Kidney (tissue), 14 donors: ENCODE results near the gene RMI2. TPM values are rescaled to one million over a fixed set of nuclear protein-coding genes. Genes with fewer than 3 reads are reported as not detected.

Experiments
- DNase-seq, 5 donors: peaks; one replicate each; pipeline ENCODE4 v3.0.0-alpha.2; 2013 to 2020
- FAIRE-seq: peaks from 2 replicates; lab custom pipeline; 2012; peaks lifted over from hg19 to GRCh38; lab: Jason Lieb, UNC
- H3K27ac ChIP-seq, 2 donors: one replicate each; pipeline ENCODE4 v1.7.0; 2013; ENCODE audit warnings: low read depth in 2 of 2, low read length in 2 of 2, inconsistent platforms in 1 of 2
- H3K27me3 ChIP-seq: one replicate; pipeline ENCODE4 v1.7.1; 2013; ENCODE audit warnings: low read length, inconsistent platforms; ENCODE audit not compliant: control insufficient read depth, insufficient read depth
- H3K36me3 ChIP-seq, 3 donors: one replicate each; pipeline versions ENCODE4 v1.7.0 to v1.7.1; 2013; ENCODE audit warnings: low read length in 3 of 3, control low read depth in 1 of 3, inconsistent platforms in 1 of 3; ENCODE audit not compliant: insufficient read depth in 3 of 3, control insufficient read depth in 2 of 3
- H3K4me1 ChIP-seq, 3 donors: one replicate each; pipeline versions ENCODE4 v1.7.0 to v1.7.1; 2013; ENCODE audit warnings: low read length in 3 of 3, inconsistent platforms in 1 of 3, low read depth in 1 of 3; ENCODE audit not compliant: control insufficient read depth in 2 of 3, insufficient read depth in 2 of 3
- H3K4me3 ChIP-seq, 3 donors: one replicate each; pipeline versions ENCODE4 v1.7.0 to v1.8.1; 2013; ENCODE audit warnings: low read length in 3 of 3, control low read depth in 1 of 3, inconsistent platforms in 1 of 3
- H3K9ac ChIP-seq, 3 donors: one replicate each; pipeline versions ENCODE4 v1.7.0 to v1.7.1; 2013; ENCODE audit warnings: low read length in 3 of 3, control low read depth in 1 of 3, inconsistent platforms in 1 of 3
- H3K9me3 ChIP-seq, 3 donors: one replicate each; pipeline versions ENCODE4 v1.7.0 to v1.7.1; 2013; ENCODE audit warnings: low read length in 3 of 3, control low read depth in 1 of 3, inconsistent platforms in 1 of 3; ENCODE audit not compliant: control insufficient read depth in 2 of 3, insufficient read depth in 1 of 3
- CTCF ChIP-seq: IDR thresholded peaks from 3 replicates; pipeline ENCODE4 v1.5.1; 2012; ENCODE audit warnings: mild to moderate bottlenecking, moderate library complexity, borderline replicate concordance; ENCODE audit not compliant: insufficient read depth; ENCODE audit errors: extremely low read depth
- intact Hi-C: fragments of 100-400 bp; cut with DNase I; formaldehyde crosslinking; loops from one replicate; pipeline ENCODE4 v1.11.1; 2022
- polyA plus RNA-seq: library from polyadenylated mRNA; stranded (reverse); fragments of 350-450 nt; fragmentation: Illumina TruSeq; extraction: RNeasy Lipid Tissue Mini Kit (QIAGEN cat#74804); gene quantifications from one replicate; pipeline ENCODE4 v1.2.3, GENCODE V29; 2014; ENCODE audit warnings: low read depth, low replicate concordance; ENCODE audit not compliant: insufficient read depth
- total RNA-seq: library from RNA; stranded (reverse); fragmentation: NEBNext Ultra II Directional; extraction: Animal tissue kit (Norgen Biotek cat#: 25700); gene quantifications from one replicate; pipeline ENCODE4 v1.2.1, GENCODE V29; 2021
- donor health status: control.
- donor health status: control.
- donor health status: control.
- donor health status: control.
- donor health status: control.
- donor health status: DM: yes; HTN: yes; CAD: no.
- donor health status: Normal renal cell carcinoma (clear cell type).

RMI2 gene
- total and polyA plus RNA-seq, 2 donors from 2014 or later = 4.6 to 5.2 TPM

DNA sequence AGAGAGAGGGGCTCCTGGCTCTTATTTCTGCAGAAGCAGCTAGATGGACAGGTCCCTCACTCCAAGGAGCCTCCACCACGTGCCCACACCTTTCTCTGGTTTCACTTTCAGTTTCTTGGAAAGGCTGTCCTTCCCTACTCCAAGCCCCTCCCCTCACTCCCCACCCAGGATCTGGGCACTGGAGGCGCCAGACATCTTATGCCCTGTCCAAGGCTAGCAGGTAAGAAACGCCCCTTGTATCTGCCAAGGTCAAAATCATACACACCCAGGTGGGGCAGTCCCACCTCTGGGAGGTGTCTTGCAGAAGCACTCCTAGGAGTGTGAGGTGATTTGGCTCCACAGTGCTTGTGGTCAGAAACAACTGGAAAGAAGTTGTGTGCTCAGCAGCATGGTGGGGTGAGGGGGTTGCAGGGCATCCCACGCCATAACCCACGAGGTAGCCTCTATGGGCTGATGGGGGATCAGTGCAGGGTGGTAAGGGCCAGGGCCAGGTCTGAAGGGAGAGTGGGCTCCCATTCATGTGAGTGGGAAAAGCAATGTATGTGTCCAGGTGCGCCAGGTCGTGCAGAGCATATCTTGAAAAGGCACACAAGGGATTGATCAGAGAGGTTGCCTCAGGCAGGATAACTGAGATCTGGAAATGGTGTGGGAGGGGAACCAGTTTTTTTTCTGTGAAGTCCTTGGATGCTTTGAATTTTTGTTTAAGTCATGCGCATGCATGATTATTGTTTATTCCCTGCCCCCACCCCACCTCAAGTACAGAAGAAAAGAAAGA is 32.4 kb upstream of the RMI2 start:
- intact Hi-C loops = no loop called here
- Histone ChIP-seq H3K4me1 (peaks cover 0 to 24% (median 6%) of the 10 kb centered on the region in 3 donors), H3K9ac (no peak overlapping the region), H3K9me3 (no peaks in the 10 kb centered on the region), H3K27me3 (no peaks in the 10 kb centered on the region), H3K36me3 (no peaks in the 10 kb centered on the region), H3K27ac (peak overlapping the region in 1 of 2 donors; percentile 52), H3K4me3 (peak overlapping the region in 2 of 3 donors; percentile 12)
- no peak for FAIRE-seq
- TF ChIP-seq CTCF = no peak
- peak in 4 of 5 donors; percentile 68 to 88 (median 86) for DNase-seq

GRCh38 chr16:11313493-11314308 is 31.6 kb upstream of the RMI2 start:
- Histone ChIP-seq H3K27ac (no peak overlapping the region), H3K9ac (no peak overlapping the region), H3K27me3 (no peaks in the 10 kb centered on the region), H3K36me3 (no peaks in the 10 kb centered on the region), H3K4me1 (peaks cover 0 to 19% (median 6%) of the 10 kb centered on the region in 3 donors), H3K4me3 (no peak overlapping the region), H3K9me3 (no peaks in the 10 kb centered on the region)
- DNase-seq (no peak), FAIRE-seq (no peak)
- intact Hi-C loops = no loop called here
- TF ChIP-seq CTCF = no peak

DNA sequence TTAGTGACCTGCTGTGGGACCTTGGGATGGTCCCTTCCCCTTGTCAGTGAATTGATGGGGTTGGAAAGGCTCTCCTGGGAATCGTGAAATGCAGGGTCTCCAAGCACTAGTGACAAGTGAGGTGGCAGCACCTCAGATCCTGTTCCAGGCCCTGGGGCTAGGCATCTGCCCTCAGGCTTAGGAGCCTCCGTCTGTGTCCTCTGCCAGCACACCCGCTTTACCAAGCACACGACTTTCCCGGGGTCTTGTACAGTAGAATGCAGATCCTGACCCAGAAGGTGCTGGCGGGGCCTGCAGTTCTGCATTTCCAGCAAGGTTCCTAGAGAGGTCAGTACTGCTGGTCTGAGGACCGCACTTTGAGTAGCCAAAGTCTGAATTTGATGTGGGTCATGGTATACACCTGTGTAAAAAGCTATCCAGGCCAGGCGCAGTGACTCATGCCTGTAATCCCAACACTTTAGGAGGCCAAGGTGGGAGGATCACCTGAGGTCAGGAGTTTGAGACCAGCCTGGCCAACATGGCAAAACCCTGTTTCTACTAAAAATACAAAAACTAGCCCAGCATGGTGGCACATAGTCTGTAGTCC is 30.9 kb upstream of the RMI2 start:
- H3K27me3 ChIP-seq = no peaks in the 10 kb centered on the region
- peaks cover 0 to 15% (median 6%) of the 10 kb centered on the region in 3 donors for H3K4me1 ChIP-seq
- no peak overlapping the region for H3K4me3 ChIP-seq
- H3K9ac ChIP-seq = no peak overlapping the region
- no peak overlapping the region for H3K27ac ChIP-seq
- FAIRE-seq (no peak), DNase-seq (no peak)
- no peaks in the 10 kb centered on the region for H3K9me3 ChIP-seq
- intact Hi-C loops = no loop called here
- H3K36me3 ChIP-seq = no peaks in the 10 kb centered on the region
- TF ChIP-seq CTCF = no peak
